Measurements from ENCODE around the gene OXGR1.
"Not testable (repeated sequence)": the region's sequence is repeated elsewhere in the genome, so short reads cannot be mapped to it uniquely, and the experiment has no call there.

OXGR1 gene

GRCh38 chr13:96994017-96994857 is at the start of gene OXGR1:
OXGR1 (minus strand) TSS chr13:96994476; CDS start chr13:96987759, 6,717 bp downstream.
- no peak for DNase-seq

DNA sequence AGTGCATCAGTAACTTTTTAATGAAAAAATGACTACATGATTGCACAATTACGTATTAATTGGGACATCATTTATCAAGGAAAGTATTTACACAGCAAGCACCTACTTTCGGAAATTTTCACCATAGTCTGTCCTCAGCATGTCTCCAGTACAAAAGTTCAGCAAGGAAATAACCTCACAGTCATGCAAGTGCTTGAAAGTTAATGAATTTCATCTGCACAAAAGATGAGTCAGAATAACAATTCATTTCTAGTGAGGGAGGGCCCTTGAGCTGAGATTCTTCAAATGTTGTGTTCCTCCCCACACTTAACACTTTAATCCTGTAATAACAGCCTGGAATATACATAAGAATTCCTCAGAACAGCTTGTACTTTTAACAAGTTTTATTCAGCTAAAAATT is 49.0 kb upstream of the OXGR1 start:
- DNase-seq: no peak

DNA sequence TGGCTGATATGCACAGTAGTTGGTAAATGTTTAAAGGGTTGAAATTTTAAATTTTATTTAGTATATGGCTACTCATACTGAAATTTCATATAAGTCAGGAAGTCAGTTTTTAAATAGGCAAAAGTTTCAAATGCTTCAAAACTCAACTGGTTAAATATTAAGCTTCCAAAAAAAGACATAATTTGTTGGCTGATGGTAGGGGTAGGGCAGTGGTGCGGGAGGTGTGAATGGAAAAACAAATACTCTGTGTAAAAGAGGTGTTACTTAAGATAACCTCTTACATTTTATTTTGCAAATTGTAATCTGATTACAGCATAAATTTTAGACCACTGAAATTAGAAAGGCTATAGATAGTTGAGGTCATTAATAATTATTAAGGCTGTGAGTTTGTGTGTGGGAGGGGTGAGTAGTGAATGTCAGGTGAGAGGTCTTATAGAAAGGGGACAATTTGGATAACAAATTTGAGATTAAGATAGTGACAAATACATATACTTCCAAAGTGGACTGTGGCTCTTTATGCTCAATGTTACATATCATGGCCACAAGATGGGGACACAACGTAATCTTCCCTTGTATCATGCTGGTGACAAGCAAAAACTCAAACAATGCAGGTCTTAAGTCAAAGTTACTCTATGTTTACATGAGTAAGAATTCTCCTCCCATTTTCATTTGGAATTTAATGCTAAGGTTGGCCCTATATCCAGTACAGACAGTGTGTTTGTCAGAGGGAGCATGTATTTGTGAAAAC is 36.6 kb upstream of the OXGR1 start:
- peak; percentile 20 for DNase-seq

GRCh38 chr13:97028441-97029299 is 34.4 kb upstream of the OXGR1 start:
- peak; percentile 37 for DNase-seq

- no peak for DNase-seq
These were observed 32.9 kb upstream of the OXGR1 start for GRCh38 chr13:97027162-97027554.

GRCh38 chr13:97026531-97027161 is 32.4 kb upstream of the OXGR1 start:
- no peak for DNase-seq

DNA sequence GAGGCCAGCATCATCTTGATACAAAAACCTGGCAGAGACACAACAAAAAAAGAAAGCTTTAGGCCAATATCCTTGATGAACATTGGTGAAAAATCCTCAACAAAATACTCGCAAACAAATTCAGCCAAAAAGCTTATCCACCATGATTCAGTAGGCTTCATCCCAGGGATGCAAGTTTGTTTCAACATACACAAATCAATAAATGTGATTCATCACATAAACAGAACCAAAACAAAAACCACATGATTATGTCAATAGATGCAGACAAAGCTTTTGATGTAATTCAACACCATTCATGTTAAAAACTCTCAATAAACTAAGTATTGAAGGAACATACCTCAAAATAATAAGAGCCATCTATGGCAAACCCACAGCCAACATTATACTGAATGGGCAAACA is 29.5 kb upstream of the OXGR1 start:
- not testable (repeated sequence) for DNase-seq

DNA sequence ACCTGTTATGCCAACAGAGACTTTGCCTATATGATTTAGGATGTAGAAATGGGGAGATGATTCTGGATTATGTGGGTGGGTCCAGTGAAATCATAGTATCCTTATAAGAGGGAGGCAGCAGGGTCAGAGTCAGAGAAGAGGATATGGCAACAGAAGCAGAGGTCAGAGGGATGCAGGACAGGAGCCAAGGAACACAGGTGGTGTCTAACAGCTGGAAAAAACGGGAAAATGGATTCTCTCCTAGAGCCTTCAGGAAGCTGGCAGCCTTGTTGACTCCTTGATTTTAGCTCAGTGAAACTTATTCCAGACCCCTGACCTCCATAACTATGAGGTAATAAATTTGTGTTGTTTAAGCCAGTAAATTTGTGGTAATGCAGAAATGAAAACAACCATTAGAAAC is 28.8 kb upstream of the OXGR1 start:
- DNase-seq: no peak

DNA sequence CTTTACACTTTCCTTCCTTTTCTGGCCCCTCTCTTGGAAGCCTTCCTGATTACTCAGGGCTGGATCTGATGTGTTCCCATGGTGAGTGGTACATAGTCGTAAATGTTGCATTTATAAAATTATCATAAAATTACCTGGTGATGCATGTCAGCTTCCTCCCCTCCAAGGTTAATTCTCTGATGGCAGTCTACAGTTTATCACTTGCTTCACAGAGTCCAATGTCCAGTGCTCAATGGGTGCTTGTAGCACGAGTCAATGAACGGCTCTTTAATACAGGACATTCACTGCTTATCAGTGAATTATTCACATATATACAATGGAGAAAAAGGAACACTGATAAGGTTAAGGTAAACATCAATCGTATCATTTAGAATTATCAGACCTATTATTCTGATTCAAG is 27.0 kb upstream of the OXGR1 start:
- DNase-seq: peak; percentile 74

DNA sequence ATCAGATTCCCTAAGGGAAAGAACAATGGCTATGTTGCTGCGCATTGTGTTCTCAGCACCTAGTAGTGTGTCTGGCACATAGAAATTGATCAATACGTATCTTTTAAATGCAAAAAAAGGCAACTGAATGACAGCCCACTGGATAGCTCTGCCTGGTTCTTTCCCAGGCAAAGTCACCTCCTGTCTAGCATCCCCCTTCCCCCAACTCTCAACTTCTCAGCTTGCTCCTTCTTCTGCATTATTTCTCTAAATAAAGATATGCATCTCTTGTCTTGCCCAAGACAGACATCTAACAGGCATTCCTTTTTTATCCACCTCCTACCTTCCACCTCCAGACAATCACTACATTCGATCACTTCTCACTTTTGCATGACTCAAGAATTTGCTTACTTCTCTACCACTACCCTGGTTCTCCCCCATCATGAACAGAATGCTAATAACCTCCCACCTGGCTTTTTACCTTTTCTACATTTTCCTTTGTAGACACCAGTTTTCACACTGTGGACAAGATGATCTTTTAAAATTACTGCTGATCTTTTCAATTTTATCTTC is 26.5 kb upstream of the OXGR1 start:
- no peak for DNase-seq

- no peak for DNase-seq
These were observed 25.9 kb upstream of the OXGR1 start for GRCh38 chr13:97020194-97020593.

DNA sequence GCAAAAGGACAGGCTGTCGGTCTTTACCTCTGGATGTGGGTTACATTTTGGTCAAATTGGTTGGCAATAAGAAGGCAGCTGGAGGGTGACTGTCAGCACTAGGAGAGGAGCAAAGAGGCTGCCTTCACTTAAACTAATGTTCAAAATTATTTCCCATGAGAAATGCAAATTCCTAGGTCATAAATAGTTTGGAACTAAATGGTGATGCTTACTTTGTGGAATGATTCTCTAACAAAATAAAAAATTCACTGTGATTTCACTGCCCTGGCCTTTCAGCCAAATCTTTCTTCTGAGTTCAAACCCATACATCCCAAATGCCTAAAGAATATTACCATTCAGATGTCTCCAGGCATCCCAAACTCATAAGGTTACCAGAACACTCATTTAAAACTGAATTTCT is 25.0 kb upstream of the OXGR1 start:
- DNase-seq: no peak

- peak; percentile 31 for DNase-seq
These were observed 23.9 kb upstream of the OXGR1 start for GRCh38 chr13:97018029-97018819.

GRCh38 chr13:97017322-97017721 is 23.0 kb upstream of the OXGR1 start:
- no peak for DNase-seq

DNA sequence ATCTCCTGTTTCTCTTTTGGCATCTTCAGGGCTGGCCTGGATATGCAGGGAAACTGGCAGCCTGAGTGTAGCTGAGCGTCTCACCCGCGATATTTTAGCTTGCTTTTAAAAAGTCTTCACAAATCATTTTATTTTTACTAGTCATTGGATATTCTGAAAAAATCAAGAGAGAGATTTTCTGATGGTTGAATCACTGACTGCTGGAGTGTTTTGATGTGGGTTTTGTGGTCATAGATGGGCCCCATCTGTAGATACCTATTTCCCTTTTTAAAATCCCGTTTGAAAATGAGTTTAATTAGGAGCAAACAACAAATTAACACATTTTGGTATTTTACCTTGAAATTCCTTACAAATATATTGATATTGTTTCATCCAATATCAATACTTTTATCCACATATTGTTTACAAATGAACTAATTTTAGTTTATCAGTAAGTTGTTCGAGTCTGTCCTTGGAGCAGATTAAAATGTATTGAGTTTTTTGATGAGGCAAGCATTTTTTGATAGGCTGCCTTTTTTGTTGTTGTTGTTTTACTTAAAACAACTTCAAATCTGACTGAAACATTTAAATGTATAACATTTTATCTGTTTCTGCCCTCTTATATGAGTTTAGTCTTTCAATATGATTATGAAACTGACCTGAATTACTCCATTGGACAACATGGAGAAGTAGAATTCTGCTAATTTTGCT is 21.5 kb upstream of the OXGR1 start:
- no peak for DNase-seq

DNA sequence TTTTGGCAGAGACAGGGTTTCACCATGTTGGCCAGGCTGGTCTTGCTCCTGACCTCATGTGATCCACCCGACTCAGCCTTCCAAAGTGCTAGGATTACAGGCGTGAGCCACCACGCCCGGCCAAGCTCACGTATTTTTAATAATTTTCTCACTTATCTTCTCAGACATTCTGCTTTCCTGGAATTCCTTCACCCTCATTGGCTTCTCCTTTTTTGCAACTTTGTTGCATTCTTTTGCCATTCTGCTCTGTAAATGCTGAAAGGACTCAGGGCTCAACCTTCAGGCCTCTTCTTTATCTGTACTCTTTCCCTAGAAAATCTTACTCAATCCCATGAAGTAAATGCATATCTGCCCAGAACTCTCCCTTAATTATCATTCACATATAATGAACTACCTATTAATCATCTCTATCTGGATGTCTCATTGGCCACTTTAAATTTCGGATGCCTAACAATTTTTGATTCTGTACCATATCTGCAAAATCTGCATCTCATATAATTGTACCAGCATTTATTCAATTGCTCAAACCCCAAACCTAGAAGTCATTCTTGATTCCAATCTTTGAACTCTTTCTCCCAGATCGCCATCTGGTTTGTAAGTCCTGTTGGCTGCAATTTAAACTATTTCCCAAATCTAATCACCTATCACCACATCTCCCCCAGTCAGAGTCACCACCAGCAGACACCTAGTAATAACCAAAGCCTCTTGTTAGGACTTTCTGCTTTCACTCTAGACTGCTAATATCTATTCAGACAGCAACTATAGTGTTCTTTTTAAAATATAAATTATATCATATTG is 18.2 kb upstream of the OXGR1 start:
- DNase-seq: no peak

GRCh38 chr13:97011446-97012131 is 17.3 kb upstream of the OXGR1 start:
- DNase-seq: peak; percentile 39

DNA sequence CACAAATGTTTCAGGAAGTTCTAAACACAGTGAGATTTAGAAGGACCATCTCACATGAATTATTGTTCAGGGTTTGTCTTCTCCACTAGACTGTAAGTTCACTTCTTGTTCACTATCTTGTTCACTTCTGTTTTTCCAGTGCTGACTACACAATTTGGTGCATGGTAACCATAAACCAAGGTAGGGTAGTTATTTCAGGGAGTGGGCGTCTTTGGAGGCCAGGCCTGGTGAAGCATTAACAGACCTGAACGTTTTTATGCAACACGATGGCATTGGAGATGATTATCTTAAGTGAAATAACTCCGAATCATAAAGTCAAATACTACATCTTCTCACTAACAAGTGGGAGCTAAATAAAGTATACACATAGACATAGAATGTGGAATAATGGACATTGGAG is 14.4 kb upstream of the OXGR1 start:
- DNase-seq: no peak

- DNase-seq: no peak
These were observed 11.5 kb upstream of the OXGR1 start for GRCh38 chr13:97005625-97006262.

All from NCI-H146 (cell line).